Chondrocyte (in vitro differentiated cells): Measurements from ENCODE around the gene PSMB1. TPM values are rescaled to one million over a fixed set of nuclear protein-coding genes. Genes with fewer than 3 reads are reported as not detected.

Experiments
- DNase-seq: peaks from one replicate; pipeline ENCODE4 v3.0.0; 2021; ENCODE audit warnings: mixed read lengths, low spot score
- H3K27ac Mint-ChIP-seq: one replicate; pipeline ENCODE4 v1.8.0; 2021; ENCODE audit warnings: mild to moderate bottlenecking, moderate library complexity, mixed read lengths; ENCODE audit not compliant: unreplicated experiment
- H3K27me3 Mint-ChIP-seq: 2 replicates; pipeline ENCODE4 v1.8.0; 2021; ENCODE audit warnings: low read depth, mixed read lengths
- H3K36me3 Mint-ChIP-seq: 2 replicates; pipeline ENCODE4 v1.8.0; 2021; ENCODE audit warnings: low read depth, mixed read lengths
- H3K4me1 Mint-ChIP-seq: 2 replicates; pipeline ENCODE4 v1.8.0; 2021; ENCODE audit warnings: low read depth, mild to moderate bottlenecking, mixed read lengths
- H3K4me3 Mint-ChIP-seq: one replicate; pipeline ENCODE4 v1.8.0; 2021; ENCODE audit warnings: mild to moderate bottlenecking, moderate library complexity, mixed read lengths; ENCODE audit not compliant: unreplicated experiment
- H3K9me3 Mint-ChIP-seq: 2 replicates; pipeline ENCODE4 v1.8.0; 2021; ENCODE audit warnings: low read depth, mixed read lengths
- CTCF ChIP-seq: fragments of 200-600 bp; sonication (generic); IDR thresholded peaks from 2 replicates; pipeline ENCODE4 v1.5.0; 2021; ENCODE audit warnings: antibody characterized with exemption, mild to moderate bottlenecking, moderate library complexity
- total RNA-seq: library from RNA; stranded (reverse); gene quantifications from 3 replicates; pipeline ENCODE4 v1.2.1, GENCODE V29; 2021

The PSMB1 gene
- total RNA-seq, 1 donor from 2014 or later, result 137 TPM

- Mint-ChIP-seq H3K4me3 (no peak overlapping the region), H3K27ac (no peak overlapping the region), H3K27me3 (peaks cover 23% of the 10 kb centered on the region), H3K9me3 (peaks cover 23% of the 10 kb centered on the region), H3K4me1 (peaks cover 4% of the 10 kb centered on the region), H3K36me3 (peaks cover 8% of the 10 kb centered on the region)
- TF ChIP-seq CTCF, result no peak
- no peak for DNase-seq
Measured at GRCh38 chr6:170497841-170498301, 55.2 kb downstream of the PSMB1 start.

GRCh38 chr6:170493354-170493753, 59.8 kb downstream of the PSMB1 start:
- Mint-ChIP-seq H3K27ac (no peak overlapping the region), H3K4me3 (no peak overlapping the region), H3K36me3 (no peaks in the 10 kb centered on the region), H3K4me1 (peaks cover 10% of the 10 kb centered on the region), H3K9me3 (peaks cover 4% of the 10 kb centered on the region), H3K27me3 (peaks cover 7% of the 10 kb centered on the region)
- no peak for TF ChIP-seq CTCF
- no peak for DNase-seq

- H3K4me3 Mint-ChIP-seq, result no peak overlapping the region
- no peak for DNase-seq
- H3K27me3 Mint-ChIP-seq, result peaks cover 7% of the 10 kb centered on the region
- no peak overlapping the region for H3K27ac Mint-ChIP-seq
- no peak for TF ChIP-seq CTCF
- H3K4me1 Mint-ChIP-seq, result peaks cover 6% of the 10 kb centered on the region
- H3K9me3 Mint-ChIP-seq, result peaks cover 4% of the 10 kb centered on the region
- H3K36me3 Mint-ChIP-seq, result no peaks in the 10 kb centered on the region
Measured at GRCh38 chr6:170490259-170490658, 62.8 kb downstream of the PSMB1 start.

GRCh38 chr6:170489836-170490235, 63.3 kb downstream of the PSMB1 start:
- Mint-ChIP-seq H3K4me3 (no peak overlapping the region), H3K27ac (no peak overlapping the region), H3K4me1 (peaks cover 6% of the 10 kb centered on the region), H3K36me3 (no peaks in the 10 kb centered on the region), H3K9me3 (peaks cover 4% of the 10 kb centered on the region), H3K27me3 (peaks cover 7% of the 10 kb centered on the region)
- DNase-seq, result no peak
- no peak for TF ChIP-seq CTCF

- no peak overlapping the region for H3K4me3 Mint-ChIP-seq
- H3K27ac Mint-ChIP-seq, result no peak overlapping the region
Measured at GRCh38 chr6:170487707-170488329, 65.3 kb downstream of the PSMB1 start.

More at GRCh38 chr6:170487707-170488329, 65.3 kb downstream of the PSMB1 start:
- Mint-ChIP-seq H3K27me3 (no peaks in the 10 kb centered on the region), H3K4me1 (peaks cover 6% of the 10 kb centered on the region), H3K9me3 (peaks cover 8% of the 10 kb centered on the region), H3K36me3 (peaks cover 3% of the 10 kb centered on the region)
- no peak for DNase-seq
- TF ChIP-seq CTCF, result no peak
